G401.6 (cell line): Measurements from ENCODE around the gene DOCK4.
A peak's percentile ranks its signal among the peaks of the same experiment; 100 is the strongest.

ENCODE experiments used
- FAIRE-seq: peaks from 2 replicates; lab custom pipeline; 2012; peaks lifted over from hg19 to GRCh38; lab: Jason Lieb, UNC

The DOCK4 gene

GRCh38 chr7:111755383-111755782 is 450.8 kb downstream of the DOCK4 start:
- FAIRE-seq = no peak

GRCh38 chr7:111753968-111754367 is 452.2 kb downstream of the DOCK4 start:
- FAIRE-seq = no peak

GRCh38 chr7:111752022-111752582 is 454.1 kb downstream of the DOCK4 start:
- FAIRE-seq = peak; percentile 67

GRCh38 chr7:111750878-111751277 is 455.3 kb downstream of the DOCK4 start:
- FAIRE-seq = no peak

- no peak for FAIRE-seq
These were observed 456.0 kb downstream of the DOCK4 start for GRCh38 chr7:111750228-111750627.

- FAIRE-seq = no peak
These were observed 456.6 kb downstream of the DOCK4 start for GRCh38 chr7:111749625-111750024.

GRCh38 chr7:111747718-111748117 is 458.5 kb downstream of the DOCK4 start:
- no peak for FAIRE-seq

GRCh38 chr7:111746950-111747349 is 459.2 kb downstream of the DOCK4 start:
- no peak for FAIRE-seq

GRCh38 chr7:111744501-111745155 is 461.6 kb downstream of the DOCK4 start:
- no peak for FAIRE-seq

- no peak for FAIRE-seq
These were observed 462.9 kb downstream of the DOCK4 start for GRCh38 chr7:111743244-111743847.

- FAIRE-seq = peak; percentile 67
These were observed 464.4 kb downstream of the DOCK4 start for GRCh38 chr7:111741811-111742240.

- FAIRE-seq = no peak
These were observed 465.3 kb downstream of the DOCK4 start for GRCh38 chr7:111740942-111741341.

GRCh38 chr7:111736552-111736874 is 469.7 kb downstream of the DOCK4 start:
- FAIRE-seq = no peak

- FAIRE-seq = peak; percentile 93
These were observed 470.3 kb downstream of the DOCK4 start for GRCh38 chr7:111735661-111736551.

GRCh38 chr7:111734954-111735660 is 471.1 kb downstream of the DOCK4 start:
- FAIRE-seq = no peak

- FAIRE-seq = no peak
These were observed 473.3 kb downstream of the DOCK4 start for GRCh38 chr7:111732923-111733322.

- FAIRE-seq = no peak
These were observed 475.5 kb downstream of the DOCK4 start for GRCh38 chr7:111730476-111731300.

GRCh38 chr7:111730057-111730456 is 476.1 kb downstream of the DOCK4 start:
- FAIRE-seq = no peak

GRCh38 chr7:111729483-111729882 is 476.7 kb downstream of the DOCK4 start:
- FAIRE-seq = no peak

GRCh38 chr7:111728635-111728995 is 477.6 kb downstream of the DOCK4 start:
- FAIRE-seq = no peak

GRCh38 chr7:111727905-111728634 is 478.1 kb downstream of the DOCK4 start:
- FAIRE-seq = no peak
